ENCODE data around the gene PLD5.
"Not testable (repeated sequence)": the region's sequence is repeated elsewhere in the genome, so short reads cannot be mapped to it uniquely, and the experiment has no call there.

Gene PLD5

DNA sequence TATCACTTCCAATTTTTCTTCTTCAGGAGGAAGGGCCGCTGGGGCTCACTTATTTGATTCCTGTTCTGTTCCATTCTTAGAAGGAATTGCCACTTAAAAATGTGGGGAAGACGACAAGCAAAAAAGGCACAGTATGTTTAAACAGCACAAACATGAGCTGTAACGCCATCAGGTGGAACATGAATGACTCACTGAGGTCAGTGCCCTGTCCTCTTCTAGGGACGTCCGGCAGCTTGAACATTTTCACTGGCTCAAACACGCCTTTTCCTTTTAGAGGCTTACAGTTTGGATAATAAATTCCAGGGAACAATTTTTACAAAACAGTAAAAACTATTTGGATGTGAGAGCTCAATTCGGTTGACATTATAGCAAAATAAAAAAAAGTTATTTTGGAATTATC is 260.1 kb downstream of the PLD5 start:
- DNase-seq: not testable (repeated sequence)

- DNase-seq: no peak
Measured at GRCh38 chr1:242245255-242245654, 279.2 kb downstream of the PLD5 start.

DNA sequence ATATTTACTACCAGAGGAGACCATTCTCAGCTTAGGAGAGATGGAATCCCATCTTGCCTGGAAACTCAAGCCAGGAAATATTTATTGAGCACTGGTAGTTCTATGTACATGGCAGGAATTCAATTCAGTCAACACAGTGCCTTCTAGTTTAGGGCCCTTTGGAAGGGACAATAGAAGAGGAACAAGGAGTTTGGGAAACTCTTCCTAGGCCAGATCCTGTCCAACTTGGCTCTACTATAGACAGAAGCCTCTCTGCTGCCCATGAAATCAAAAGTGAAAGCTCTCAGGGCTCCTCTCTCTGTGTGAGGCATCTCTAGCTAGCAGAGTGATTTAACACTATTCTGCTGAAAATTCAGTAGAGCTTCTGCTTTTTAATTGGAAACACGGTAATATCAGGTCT is 281.0 kb downstream of the PLD5 start:
- DNase-seq: no peak

GRCh38 chr1:242242983-242243382 is 281.5 kb downstream of the PLD5 start:
- no peak for DNase-seq

DNA sequence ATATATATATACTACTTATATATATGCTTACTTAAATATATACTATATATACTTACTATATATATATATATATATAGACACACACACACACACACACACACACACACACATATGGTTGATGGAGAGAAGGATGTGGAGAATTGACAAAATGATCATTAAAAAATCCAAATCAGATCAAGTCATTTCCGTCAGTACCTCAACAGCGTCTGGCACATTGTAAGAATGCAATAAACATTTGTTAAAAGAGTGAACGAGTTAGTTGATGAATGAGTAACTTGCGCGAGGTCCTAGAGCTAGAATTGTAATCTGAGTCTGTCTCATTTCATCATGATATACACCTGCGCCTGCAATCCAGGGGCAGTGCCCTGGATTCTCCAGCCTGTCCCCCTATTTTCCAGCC is 282.6 kb downstream of the PLD5 start:
- no peak for DNase-seq

DNA sequence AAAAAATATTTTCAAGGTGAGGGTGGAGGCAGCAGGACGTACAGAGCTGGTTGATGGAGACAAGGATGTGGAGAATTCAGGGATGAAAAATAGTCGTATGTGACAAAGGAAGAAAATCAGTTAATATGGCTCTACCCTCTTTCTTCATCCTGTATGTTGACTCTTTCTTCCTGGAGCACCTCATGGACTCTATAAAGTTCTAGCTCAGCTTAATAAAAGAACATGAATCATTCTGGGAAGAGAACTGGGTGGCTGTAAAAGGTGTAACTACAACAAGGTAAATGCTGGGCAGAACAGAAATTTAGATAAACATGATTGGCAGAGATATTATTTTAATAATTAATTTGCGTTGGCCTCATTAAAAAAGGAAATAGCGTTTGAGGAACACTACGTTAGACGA is 283.8 kb downstream of the PLD5 start:
- DNase-seq: no peak

DNA sequence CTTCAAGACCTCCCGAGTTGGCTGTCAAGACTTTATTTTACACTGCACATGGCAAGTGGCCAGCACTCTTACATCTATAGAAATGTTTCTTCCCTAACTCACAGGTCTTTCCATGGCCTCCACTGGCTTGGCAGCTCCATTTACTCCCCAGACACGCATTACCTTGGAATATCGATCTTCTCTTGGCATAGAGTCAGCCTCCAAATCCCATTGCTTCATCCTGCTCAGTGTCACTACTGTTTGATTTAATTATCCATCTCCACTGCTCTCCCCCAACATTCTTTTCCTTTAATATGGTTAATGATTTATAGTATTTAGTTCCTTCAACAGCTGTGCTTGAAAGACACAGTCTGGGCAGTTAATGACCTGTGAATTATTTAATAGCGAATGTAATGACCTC is 284.4 kb downstream of the PLD5 start:
- DNase-seq: peak in 1 of 3 experiments; percentile 30

GRCh38 chr1:242239398-242239797 is 285.1 kb downstream of the PLD5 start:
- DNase-seq: peak in 2 of 3 experiments; percentile 3 to 45

DNA sequence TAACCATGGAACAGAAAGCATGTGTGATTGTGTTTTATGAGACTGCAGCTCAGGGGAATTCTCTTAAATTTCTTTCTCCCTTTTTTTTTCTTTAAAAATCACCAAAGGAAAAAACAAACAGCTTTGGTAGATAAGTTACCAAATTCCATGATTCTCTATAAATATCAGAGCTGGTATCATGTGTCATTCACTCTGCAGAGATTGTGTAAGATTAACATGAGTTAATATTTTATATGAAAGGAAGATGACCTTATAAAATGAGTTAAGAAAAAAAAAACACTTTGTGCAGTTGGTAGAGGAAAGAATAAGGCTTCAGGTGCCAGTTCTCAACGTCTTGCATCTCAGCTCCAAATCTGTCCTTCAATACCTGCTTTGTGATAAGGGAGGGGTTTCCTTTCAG is 287.4 kb downstream of the PLD5 start:
- DNase-seq: no peak

- DNase-seq: no peak
Measured at GRCh38 chr1:242228991-242229390, 295.5 kb downstream of the PLD5 start.

GRCh38 chr1:242225767-242226573 is 298.5 kb downstream of the PLD5 start:
- no peak for DNase-seq

DNA sequence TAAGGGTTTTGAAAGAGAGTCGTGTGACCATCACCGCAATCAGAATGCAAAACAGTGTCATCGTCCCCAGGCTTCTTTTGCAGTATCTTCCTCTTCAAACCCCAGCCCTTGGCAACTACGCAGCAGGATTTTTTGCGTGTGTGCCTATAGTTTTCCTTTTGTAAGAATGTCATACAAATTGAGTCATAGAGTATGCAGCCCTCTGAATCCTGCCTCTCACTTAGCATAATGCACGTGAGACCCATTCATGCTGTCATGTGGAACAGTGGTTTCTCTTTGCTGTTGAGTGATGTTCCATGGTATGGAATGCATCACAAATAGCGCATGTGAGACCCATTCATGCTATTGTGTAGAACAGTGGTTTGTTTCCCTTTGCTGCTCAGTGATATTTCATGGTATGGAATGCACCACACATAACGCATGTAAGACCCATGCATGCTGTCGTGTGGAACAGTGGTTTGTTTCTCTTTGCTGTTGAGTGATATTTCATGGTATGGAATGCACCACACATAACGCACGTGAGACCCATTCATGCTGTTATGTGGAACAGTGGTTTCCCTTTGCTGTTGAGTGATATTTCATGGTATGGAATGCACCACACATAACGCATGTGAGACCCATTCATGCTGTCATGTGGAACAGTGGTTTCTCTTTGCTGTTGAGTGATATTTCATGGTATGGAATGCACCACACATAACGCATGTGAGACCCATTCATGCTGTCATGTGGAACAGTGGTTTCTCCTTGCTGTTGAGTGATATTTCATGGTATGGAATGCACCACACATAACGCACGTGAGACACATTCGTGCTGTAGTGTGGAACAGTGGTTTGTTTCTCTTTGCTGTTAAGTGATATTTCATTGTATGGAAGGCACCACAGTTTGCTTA is 299.4 kb downstream of the PLD5 start:
- DNase-seq: not testable (repeated sequence)

- no peak for DNase-seq
Measured at GRCh38 chr1:242224461-242224860, 300.0 kb downstream of the PLD5 start.

- DNase-seq: no peak
Measured at GRCh38 chr1:242219905-242220304, 304.6 kb downstream of the PLD5 start.

GRCh38 chr1:242219298-242219901 is 305.1 kb downstream of the PLD5 start:
- no peak for DNase-seq

- no peak for DNase-seq
Measured at GRCh38 chr1:242216368-242216767, 308.1 kb downstream of the PLD5 start.

DNA sequence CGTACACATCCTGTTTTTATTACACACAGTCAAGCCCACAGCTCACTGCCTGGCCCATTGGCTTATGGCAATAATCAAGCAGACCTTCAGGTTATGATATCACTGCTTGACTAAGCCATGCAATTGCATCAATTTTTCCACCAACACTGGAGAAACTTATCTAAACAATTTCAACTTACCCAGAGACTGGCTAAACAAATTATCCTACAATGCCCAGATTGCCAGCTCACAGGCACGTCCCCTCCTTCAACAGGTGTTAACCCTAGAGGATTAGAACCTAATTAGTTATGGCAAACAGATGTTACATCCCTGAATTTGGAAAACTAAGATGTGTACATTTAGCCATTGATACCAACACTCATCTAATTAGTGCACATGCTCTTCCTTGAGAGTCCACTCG is 310.0 kb downstream of the PLD5 start:
- not testable (repeated sequence) for DNase-seq

DNA sequence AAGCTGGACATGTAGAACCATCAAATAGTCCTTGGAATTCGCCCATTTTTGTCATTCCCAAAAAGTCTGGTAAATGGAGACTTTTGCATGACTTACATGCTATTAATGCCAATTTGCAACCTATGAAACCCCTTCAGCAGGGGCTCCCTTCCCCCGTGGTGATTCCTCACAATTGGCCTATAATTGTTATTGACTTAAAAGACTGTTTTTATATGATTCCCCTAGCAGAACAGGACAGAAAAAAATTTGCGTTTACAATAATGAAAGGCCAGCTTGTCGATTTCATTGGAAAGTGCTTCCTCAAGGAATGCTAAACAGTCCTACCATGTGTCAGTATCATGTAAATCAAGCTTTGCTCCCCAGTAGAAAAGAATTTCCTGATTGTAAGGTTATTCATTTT is 311.5 kb downstream of the PLD5 start:
- DNase-seq: not testable (repeated sequence)

- no peak for DNase-seq
Measured at GRCh38 chr1:242212401-242212800, 312.1 kb downstream of the PLD5 start.

DNA sequence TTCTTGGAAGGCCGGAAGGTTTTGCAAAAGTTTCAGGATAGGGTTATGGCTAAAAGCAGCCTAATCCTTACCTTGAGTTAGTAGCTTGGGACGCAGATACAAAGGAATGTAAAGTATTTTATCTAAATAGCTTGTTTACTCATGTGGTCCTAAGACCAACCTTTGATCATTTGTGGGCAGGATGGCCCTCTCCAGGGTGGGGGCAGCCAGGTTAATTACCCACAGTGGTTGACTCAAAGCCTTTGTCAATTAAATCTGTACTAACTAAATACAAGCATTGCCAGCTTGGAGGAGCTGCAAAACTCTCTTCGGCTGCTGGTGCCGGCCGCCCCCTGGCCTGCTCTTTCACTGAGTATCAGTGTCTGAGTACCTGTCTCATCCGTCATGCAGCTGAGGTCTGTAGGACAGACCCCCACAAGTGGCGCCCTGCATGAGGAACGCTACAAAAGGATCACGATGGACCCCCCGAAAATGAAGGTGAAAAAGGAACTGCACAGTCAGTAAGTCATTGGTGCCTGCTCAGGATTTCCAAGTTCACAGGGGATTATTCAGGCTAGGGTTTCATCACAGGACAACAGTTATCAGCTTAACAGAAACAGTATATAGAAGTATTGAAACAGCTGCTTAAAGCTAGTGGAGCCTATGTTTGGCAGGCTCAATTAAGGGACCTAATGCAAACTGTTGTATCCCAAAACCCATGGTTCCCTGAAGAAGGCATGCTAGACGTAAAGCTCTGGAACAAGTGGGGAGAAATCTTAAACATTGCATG is 313.1 kb downstream of the PLD5 start:
- DNase-seq: no peak

GRCh38 chr1:242210316-242210715 is 314.2 kb downstream of the PLD5 start:
- DNase-seq: not testable (repeated sequence)

DNA sequence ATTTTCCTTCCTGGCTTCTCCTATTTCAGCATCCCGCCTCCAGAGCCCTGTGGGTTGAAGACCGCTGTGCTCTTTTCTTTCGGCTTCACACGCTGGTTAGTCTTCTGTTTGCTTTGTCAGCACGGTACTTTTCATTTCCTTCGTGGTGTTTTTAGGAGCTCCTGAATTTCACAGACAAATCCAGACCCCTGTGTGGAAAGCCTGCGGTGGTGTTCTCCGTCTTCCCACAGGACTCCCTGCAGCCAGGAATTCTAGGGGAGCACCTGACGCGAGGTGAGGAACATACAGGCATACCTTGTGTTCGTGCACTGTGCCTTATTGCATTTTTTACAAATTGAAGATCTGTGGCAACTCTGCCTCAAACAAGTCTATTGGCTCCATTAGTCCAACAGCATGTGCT is 315.4 kb downstream of the PLD5 start:
- no peak for DNase-seq

- no peak for DNase-seq
Measured at GRCh38 chr1:242208021-242208420, 316.5 kb downstream of the PLD5 start.

Data from NCI-H1417 (cell line).